Prostate gland (tissue), 2 donors: ENCODE results near the gene PAH.

Experiments
- CTCF ChIP-seq, 4 experiments: fragments of 200-600 bp in 2 of 4; fragments of 450-650 bp in 2 of 4; sonication (generic) in 2 of 4; IDR thresholded peaks; 1 replicate in 3 of 4; 2 replicates in 1 of 4; pipeline ENCODE4 v1.5.1; 2016 to 2019; ENCODE audit warnings: antibody characterized with exemption in 4 of 4, mild to moderate bottlenecking in 2 of 4, moderate library complexity in 2 of 4
- POLR2A ChIP-seq: fragments of 450-650 bp; IDR thresholded peaks from one replicate; pipeline ENCODE4 v1.6.1; 2016; ENCODE audit warnings: antibody characterized with exemption, mild to moderate bottlenecking
- POLR2AphosphoS5 ChIP-seq: sonication (generic); formaldehyde crosslinking; IDR thresholded peaks from one replicate; pipeline ENCODE4 v1.6.1; 2017; ENCODE audit warnings: antibody characterized with exemption

- no peak for TF ChIP-seq CTCF (IDR thresholded peaks at IDR 0.05)
- TF ChIP-seq POLR2AphosphoS5: no peak
- no peak for TF ChIP-seq POLR2A
Measured at GRCh38 chr12:102814691-102815367, 102.2 kb downstream of the PAH start.
